Amniotic stem cell (primary cell): Measurements from ENCODE around the gene SHC3.

ENCODE experiments used
- DNase-seq: peaks from one replicate; lab custom pipeline; 2025; lab: John Stamatoyannopoulos, UW

The SHC3 gene

DNA sequence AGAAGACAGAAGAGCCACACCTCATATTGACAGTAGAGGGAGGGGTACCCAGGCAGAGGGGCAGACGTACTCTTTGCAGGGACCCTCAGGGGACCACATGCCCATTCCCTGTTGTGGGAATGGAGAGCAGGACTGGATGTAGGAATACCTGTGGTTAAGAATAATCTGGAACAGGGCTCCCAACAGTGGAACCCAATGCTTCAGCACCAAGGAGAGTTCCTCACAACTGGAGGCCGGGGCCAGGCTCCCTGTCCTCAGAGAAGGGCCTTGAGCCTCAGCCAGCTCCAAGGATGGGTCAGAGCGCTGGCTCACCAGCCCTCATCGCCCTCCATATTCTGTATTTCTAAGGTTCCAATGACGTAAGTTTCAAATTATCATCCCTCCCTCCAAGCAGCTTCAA lies 7.4 kb upstream of the SHC3 start:
- no peak for DNase-seq

- DNase-seq, result no peak
Measured at GRCh38 chr9:89183146-89183545, 4.5 kb upstream of the SHC3 start.

DNA sequence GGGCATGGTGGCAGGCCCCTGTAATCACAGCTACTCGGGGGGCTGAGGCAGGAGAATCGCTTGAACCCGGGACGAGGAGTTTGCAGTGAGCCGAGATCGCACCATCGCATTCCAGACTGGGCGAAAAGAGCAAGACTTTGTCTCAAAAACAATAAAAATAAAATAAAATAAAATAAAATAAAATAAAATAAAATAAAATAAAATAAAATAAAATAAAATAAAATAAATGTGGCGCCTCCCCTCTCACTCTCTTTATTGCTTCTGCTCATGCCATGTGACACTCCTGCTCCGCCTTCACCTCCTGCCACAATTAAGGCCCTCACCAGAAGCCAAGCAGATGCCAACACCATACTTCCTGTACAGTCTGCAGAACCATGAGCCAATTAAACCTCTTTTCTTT lies 3.8 kb upstream of the SHC3 start:
- DNase-seq, result no peak

GRCh38 chr9:89179895-89180734 lies 1.5 kb upstream of the SHC3 start:
- peak; percentile 87 for DNase-seq

GRCh38 chr9:89179540-89179894 lies 899 bp upstream of the SHC3 start:
- no peak for DNase-seq

GRCh38 chr9:89178830-89179539 lies 367 bp upstream of the SHC3 start:
- DNase-seq, result no peak

DNA sequence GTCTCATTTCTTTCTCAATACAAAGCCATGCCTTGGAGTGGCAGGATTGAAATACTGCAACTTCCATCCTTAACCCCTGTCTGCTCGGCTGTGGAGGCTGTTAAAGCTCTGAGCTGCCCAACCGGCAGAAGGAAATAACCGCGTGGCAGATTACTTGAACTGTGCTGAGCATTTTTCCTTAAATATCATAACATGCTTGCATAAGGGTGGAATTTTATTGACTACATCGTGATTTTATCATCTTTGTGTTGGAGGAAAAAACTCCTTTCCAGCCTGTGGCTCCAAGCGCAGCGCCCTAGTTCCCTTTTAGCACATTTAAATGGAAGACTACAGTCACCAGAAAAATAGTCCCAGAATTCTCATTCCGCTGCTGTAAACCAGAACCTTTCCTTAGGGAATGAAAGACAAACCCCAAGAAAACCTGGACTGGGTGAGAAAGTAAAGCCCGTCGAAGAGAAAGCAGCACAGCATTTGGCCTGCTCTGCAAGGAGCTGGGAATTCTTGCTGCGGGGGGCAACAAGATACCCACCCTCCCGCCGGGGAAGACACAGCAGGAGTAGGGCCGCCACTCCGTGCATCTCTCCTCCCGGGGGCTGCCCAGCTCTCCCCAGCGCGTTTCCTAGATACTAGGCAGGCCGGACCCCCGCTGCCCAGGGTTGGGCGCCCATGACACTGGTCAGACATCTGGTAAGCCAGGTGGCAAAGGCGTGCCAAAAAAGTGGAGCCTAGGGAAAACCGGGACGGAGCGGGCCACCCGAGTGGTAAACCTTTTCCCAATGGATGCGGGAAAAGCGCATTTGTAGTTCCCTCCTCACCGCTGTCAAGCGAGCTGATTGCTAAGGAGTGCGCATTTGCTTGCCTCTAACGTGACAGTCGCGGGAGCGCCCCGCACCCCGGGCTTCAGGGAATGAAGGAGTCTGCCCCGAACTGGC lies 1.3 kb downstream of the SHC3 start:
- DNase-seq, result no peak

- DNase-seq, result no peak
Measured at GRCh38 chr9:89175828-89176261, 2.8 kb downstream of the SHC3 start.

DNA sequence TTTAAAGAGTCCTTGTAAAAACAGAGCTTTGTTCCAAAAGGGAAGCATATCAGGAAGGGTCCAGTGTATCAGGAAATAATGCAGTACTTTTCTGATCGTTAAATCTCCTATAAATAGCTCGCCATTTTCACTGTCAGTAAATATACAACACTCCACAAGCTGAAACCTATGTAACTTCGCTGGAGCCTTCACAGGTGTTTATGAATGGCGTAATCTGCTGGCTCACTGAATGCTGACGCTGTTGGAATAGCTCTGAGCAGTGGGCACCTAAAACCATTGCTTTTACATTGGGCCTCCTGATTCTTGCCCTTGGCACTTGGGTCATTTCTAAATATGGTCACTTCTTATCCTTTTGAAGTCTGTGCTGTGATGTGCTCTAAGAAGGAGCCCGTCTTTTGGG lies 4.3 kb downstream of the SHC3 start:
- no peak for DNase-seq

DNA sequence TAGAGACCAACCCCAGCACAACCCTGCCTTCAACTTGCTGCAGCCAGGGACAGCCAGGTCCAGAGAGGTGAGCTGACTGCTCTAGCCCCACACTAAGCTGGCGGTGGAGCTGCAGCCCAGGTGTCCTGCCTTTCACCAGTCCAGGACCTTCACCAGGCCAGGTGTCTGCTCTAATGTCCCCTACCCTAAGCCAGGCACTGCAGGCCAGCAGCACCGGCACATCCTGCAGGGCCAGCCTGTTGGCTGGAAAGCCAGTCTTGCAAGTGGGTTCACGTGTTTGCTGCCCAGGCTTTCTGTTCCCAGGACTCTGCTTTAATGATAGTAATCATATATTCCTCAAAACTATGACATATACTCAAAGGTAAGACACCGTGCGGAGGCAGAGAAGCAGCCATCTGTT lies 5.5 kb downstream of the SHC3 start:
- no peak for DNase-seq

DNA sequence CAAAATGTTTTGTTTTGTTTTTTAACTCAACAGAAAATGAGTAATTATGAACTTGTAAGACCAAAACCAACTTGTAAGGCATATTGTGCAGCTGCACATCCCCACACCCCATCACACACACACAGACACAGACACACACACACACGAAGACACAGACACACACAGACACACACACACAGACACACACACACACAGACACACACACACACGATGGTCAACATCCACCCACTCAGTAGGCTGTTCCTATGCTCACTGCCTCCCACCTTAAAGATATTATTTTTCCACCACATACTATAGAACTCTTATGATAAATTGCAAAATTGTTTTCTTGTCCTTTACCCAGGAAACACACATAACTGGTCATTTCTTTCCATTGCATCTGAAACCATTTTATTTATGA lies 6.2 kb downstream of the SHC3 start:
- DNase-seq, result no peak

DNA sequence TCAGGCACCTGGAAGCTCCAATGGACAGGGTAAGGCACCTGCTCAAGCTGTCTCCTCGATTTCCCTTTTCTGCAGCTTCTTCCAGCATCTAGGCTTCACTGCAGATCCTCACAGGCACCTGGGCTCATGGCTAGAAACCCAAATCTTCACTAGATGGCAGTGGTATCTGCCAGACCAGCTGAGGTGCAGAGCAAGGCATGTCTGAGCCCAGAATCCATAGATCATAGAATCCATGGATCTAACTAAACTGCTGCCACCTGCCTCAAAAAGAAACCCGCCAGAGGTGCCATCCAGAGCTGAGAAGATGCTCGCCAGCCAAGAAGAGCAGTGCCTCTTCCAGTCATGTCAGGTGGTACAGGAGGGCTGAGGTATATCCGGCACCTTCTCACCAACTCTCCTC lies 6.9 kb downstream of the SHC3 start:
- no peak for DNase-seq

DNA sequence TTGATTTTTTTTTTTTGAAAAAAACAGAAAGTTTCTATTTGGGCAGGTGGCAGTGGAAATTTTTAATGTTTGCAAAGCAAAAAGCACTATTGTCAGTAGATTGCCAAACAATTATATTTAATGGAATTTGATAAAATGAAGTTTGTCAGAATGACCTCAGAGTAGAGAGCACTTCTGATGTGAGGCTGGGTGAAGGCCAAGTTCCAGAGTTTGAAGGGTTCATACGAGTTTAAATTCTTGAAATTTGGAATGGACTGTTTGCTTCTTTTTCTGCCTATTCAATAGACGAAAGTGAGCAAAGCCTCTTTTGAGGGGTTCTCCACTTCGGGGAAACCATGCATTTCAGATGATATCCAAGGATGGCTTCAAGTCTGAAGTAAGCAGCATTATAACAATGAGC lies 7.4 kb downstream of the SHC3 start:
- no peak for DNase-seq

GRCh38 chr9:89168901-89169813 lies 9.5 kb downstream of the SHC3 start:
- no peak for DNase-seq

DNA sequence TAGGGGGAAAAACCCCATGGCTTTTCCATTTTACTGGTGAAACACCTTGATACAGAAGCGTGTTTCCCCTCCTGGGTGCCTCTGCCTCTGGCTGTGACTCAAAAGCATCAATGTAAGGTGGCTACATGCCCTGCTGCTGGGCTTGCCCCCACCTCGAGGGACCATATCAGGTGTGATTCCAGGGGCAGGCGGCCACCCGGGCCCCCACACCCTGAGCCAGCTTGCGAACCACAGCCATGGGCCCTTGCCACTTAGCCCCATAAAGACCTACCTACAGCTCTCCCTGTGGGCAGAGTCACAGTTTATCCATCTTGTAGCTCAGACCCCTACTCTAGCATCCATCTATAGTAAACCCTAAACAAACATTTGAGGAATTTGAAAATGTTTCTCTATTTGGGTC lies 10.8 kb downstream of the SHC3 start:
- no peak for DNase-seq

GRCh38 chr9:89166852-89167251 lies 11.8 kb downstream of the SHC3 start:
- DNase-seq, result no peak

DNA sequence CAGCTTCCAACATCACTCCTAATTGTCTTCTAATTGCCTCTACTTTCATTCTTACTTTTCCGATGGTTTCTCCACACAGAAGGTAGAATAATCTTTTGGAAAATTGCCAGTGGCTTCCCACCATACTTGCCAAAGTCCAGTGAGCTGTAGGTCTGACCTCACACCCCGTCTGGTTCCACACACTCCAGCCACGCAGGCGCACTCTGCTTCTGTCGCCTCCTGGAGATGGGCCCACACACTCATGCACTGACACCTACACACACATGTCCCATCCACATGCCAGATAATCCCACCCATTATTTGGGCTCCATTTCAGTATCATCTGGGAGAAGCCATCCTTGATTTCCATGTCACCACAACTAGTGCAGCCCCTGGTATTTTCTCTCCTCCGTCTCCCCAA lies 12.7 kb downstream of the SHC3 start:
- DNase-seq, result no peak

GRCh38 chr9:89165341-89165740 lies 13.3 kb downstream of the SHC3 start:
- DNase-seq, result no peak

DNA sequence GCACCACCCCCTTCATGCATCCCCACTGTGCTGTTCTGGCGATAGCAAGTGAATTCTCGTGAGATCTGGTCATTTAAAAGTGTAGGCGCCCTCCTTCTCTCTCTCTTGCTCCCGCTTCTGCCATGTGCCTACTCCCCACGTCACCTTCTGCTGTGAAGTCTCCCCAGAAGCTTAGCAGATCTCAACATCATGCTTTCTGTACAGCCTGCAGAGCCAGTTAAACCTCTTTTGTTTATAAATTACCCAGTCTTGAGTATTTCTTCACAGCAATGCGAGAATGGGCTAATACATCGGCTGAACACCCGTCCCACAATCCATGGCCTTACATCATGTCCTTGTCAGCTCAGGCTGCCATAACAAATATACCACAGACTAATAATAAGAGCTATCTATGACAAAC lies 17.4 kb downstream of the SHC3 start:
- no peak for DNase-seq

DNA sequence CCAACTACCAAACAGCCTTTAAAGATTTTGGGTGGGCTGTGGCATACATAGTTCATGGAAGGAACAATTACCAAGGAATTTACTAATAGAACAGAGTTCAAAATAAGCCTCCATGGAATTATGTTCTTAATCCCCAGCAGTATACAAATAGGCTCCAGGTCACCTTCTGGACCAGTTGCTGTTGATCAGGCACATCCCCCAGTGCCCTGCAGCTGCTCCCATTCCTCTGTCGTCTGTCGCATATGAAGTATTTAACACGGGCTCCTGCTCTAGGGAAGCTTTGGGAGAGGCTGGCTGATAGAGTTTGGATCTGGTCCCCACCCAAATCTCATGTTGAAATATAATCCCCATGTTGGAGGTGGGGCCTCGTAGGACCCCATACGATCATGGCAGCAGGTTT lies 17.8 kb downstream of the SHC3 start:
- no peak for DNase-seq

DNA sequence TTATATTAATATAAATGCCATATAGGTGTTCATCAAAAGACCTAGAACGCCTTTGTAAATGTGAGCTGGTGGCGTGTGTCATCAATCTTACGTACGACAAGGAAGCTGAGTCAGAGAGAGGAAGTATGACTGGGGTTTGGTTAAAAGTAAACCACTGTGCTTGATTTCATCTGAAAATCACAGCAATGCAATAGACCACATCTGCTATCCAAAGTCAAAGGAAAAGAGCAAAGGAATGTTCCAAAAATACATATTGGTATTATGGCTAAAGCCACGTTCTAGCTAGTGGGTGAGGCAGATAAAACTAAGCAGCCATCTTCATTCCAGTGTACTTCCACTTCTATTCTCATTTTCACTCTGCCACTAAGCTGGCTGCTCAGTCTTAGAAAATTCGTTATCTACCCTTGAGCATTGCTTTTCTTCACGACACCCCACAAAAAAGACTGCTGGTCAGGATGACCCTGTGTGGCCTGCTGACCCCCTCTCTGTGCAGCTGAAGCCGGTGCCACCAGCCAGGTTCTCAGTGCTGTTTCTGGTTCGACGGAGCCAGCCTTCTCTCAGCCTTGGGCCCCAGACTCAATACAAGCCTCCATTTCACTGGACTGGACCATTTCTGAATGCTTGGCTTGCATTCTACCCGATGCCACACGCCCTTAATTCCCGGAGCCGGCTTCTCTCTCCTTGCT lies 23.8 kb downstream of the SHC3 start:
- DNase-seq, result peak; percentile 57
